SK-N-SH treated with all-trans-retinoic acid at 6 μM for 48 hours (cell line): Measurements from ENCODE around the gene RBM39.

Experiments
- ATAC-seq: fragments of 200-7000 bp; cut with Tn5 transposase; 3 replicates; pipeline ENCODE4 v1.9.1; 2020; ENCODE audit warnings: mild to moderate bottlenecking, moderate library complexity
- ARNTL ChIP-seq: fragments of 450-650 bp; formaldehyde crosslinking; IDR thresholded peaks from 2 replicates; pipeline ENCODE4 v1.5.0; 2020; ENCODE audit warnings: low read depth, mild to moderate bottlenecking, moderate library complexity, borderline replicate concordance
- BACH2 ChIP-seq: fragments of 250-450 bp; sonication (Bioruptor Pico); IDR thresholded peaks from 2 replicates; pipeline ENCODE4 v1.9.0; 2021; ENCODE audit warnings: mild to moderate bottlenecking, borderline replicate concordance
- ESRRG ChIP-seq: fragments of 250-450 bp; sonication (Bioruptor Pico); IDR thresholded peaks from 2 replicates; pipeline ENCODE4 v1.6.1; 2021; ENCODE audit warnings: mild to moderate bottlenecking
- GLIS3 ChIP-seq: fragments of 250-450 bp; sonication (Bioruptor Pico); IDR thresholded peaks from 2 replicates; pipeline ENCODE4 v1.5.0; 2020; ENCODE audit warnings: mild to moderate bottlenecking, moderate library complexity
- ISL1 ChIP-seq: fragments of 250-450 bp; sonication (Bioruptor Pico); IDR thresholded peaks from 2 replicates; pipeline ENCODE4 v2.1.2; 2022; ENCODE audit warnings: mild to moderate bottlenecking, moderate library complexity
- PPARA ChIP-seq: fragments of 250-450 bp; sonication (Bioruptor Pico); IDR thresholded peaks from 2 replicates; pipeline ENCODE4 v1.5.0; 2020; ENCODE audit warnings: mild to moderate bottlenecking, borderline replicate concordance
- RARB ChIP-seq: fragments of 250-450 bp; sonication (Bioruptor Pico); IDR thresholded peaks from 2 replicates; pipeline ENCODE4 v1.8.0; 2021; ENCODE audit warnings: mild to moderate bottlenecking, moderate library complexity
- SNAI2 ChIP-seq: fragments of 250-450 bp; sonication (Bioruptor Pico); IDR thresholded peaks from 2 replicates; pipeline ENCODE4 v1.5.0; 2020; ENCODE audit warnings: mild to moderate bottlenecking, moderate library complexity
- TCF4 ChIP-seq: fragments of 250-450 bp; sonication (Bioruptor Pico); IDR thresholded peaks from 2 replicates; pipeline ENCODE4 v1.8.0; 2021; ENCODE audit warnings: mild to moderate bottlenecking, moderate library complexity, borderline replicate concordance
- TOX ChIP-seq: fragments of 250-450 bp; sonication (Bioruptor Pico); IDR thresholded peaks from 2 replicates; pipeline ENCODE4 v1.8.0; 2021; ENCODE audit warnings: mild to moderate bottlenecking, moderate library complexity, borderline replicate concordance
- ZC3H10 ChIP-seq: fragments of 250-450 bp; sonication (Bioruptor Pico); IDR thresholded peaks from 2 replicates; pipeline ENCODE4 v1.5.1; 2021; ENCODE audit warnings: mild to moderate bottlenecking, moderate library complexity
- ZFP3 ChIP-seq: fragments of 250-450 bp; sonication (Bioruptor Pico); IDR thresholded peaks from 2 replicates; pipeline ENCODE4 v1.5.0; 2020; ENCODE audit warnings: mild to moderate bottlenecking, moderate library complexity
- ZFP30 ChIP-seq: fragments of 450-650 bp; formaldehyde crosslinking; IDR thresholded peaks from 2 replicates; pipeline ENCODE4 v1.5.0; 2022; ENCODE audit warnings: mild to moderate bottlenecking, moderate library complexity
- ZNF565 ChIP-seq: fragments of 450-650 bp; formaldehyde crosslinking; conservative IDR thresholded peaks from 2 replicates; pipeline ENCODE4 v1.5.0; 2020; ENCODE audit warnings: low read depth, mild to moderate bottlenecking, moderate library complexity
- ZNF70 ChIP-seq: fragments of 450-650 bp; formaldehyde crosslinking; IDR thresholded peaks from 2 replicates; pipeline ENCODE4 v1.5.0; 2020; ENCODE audit warnings: mild to moderate bottlenecking, moderate library complexity
- ZNF8 ChIP-seq: fragments of 450-650 bp; formaldehyde crosslinking; IDR thresholded peaks from 2 replicates; pipeline ENCODE4 v1.5.0; 2020; ENCODE audit warnings: mild to moderate bottlenecking, moderate library complexity
- TF ChIP-seq, protein P1 (sequence below): fragments of 250-450 bp; sonication (Bioruptor Pico); IDR thresholded peaks from 2 replicates; pipeline ENCODE4 v1.5.0; 2020; ENCODE audit warnings: mild to moderate bottlenecking, moderate library complexity
- TF ChIP-seq, protein P2 (sequence below): fragments of 250-450 bp; sonication (Bioruptor Pico); IDR thresholded peaks from 2 replicates; pipeline ENCODE4 v1.8.0; 2020; ENCODE audit warnings: mild to moderate bottlenecking, moderate library complexity, borderline replicate concordance
- TF ChIP-seq, protein P3 (sequence below): fragments of 250-450 bp; sonication (Bioruptor Pico); IDR thresholded peaks from 2 replicates; pipeline ENCODE4 v1.5.1; 2020; ENCODE audit warnings: low read depth, mild to moderate bottlenecking, moderate library complexity
- TF ChIP-seq, protein P4 (sequence below): fragments of 250-450 bp; sonication (Bioruptor Pico); IDR thresholded peaks from 2 replicates; pipeline ENCODE4 v1.8.0; 2021; ENCODE audit warnings: low read depth, mild to moderate bottlenecking, moderate library complexity, borderline replicate concordance
- TF ChIP-seq, protein P5 (sequence below): fragments of 250-450 bp; sonication (Bioruptor Pico); IDR thresholded peaks from 2 replicates; pipeline ENCODE4 v1.5.1; 2021; ENCODE audit warnings: mild to moderate bottlenecking, moderate library complexity

RBM39 gene

DNA sequence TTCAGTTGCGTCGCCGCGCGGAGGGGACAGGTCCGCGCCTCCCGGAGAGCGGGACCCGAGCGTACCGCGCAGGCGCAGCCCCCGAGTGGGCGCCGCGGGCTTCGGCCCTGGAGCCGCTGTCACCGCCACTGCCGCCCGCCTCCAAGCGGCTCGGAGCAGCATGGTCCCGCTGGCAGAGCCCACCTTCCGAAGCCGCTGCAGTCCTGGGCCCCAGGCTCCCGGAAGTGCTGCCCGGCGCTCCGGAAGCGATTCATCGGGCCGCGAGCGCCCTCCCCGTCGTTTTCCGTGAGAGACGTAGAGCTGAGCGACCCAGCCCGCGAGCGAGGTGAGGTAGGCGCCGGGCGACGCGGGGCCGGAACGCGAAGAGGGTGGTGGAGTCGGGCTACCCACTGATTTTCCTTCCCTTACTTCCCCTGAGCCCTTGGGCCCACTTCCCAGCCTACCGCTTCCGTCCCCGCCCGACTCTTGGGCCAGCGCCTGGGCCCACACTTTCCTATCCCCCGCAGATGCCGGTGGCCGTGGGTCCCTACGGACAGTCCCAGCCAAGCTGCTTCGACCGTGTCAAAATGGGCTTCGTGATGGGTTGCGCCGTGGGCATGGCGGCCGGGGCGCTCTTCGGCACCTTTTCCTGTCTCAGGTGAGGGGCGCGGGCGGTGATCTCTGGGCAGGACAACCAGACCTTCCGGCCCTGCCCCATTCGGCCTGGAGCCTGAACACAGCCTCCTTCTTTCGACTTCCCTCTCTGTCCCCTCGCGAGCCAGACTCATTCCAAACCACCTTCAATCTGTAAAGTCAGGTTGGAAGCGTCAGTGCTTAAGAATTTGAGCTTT lies 42.7 kb downstream of the RBM39 start, which contains the start of the genes NFS1 and ROMO1:
NFS1 (minus strand) TSS at position 226 of the 830 bp plus-strand sequence; CDS start at position 162, 64 bp downstream.
ROMO1 (plus strand) TSS at position 279 of the 830 bp plus-strand sequence; CDS start at position 507, 228 bp downstream.
- ATAC-seq: peak; percentile 92
- TF ChIP-seq TOX (CRISPR knock-in tag): no peak
- no peak for TF ChIP-seq TCF4
- TF ChIP-seq GLIS3 (CRISPR knock-in tag): no peak
- no peak for TF ChIP-seq ZFP3
- TF ChIP-seq PPARA (CRISPR knock-in tag): no peak
- TF ChIP-seq, protein P1, sequence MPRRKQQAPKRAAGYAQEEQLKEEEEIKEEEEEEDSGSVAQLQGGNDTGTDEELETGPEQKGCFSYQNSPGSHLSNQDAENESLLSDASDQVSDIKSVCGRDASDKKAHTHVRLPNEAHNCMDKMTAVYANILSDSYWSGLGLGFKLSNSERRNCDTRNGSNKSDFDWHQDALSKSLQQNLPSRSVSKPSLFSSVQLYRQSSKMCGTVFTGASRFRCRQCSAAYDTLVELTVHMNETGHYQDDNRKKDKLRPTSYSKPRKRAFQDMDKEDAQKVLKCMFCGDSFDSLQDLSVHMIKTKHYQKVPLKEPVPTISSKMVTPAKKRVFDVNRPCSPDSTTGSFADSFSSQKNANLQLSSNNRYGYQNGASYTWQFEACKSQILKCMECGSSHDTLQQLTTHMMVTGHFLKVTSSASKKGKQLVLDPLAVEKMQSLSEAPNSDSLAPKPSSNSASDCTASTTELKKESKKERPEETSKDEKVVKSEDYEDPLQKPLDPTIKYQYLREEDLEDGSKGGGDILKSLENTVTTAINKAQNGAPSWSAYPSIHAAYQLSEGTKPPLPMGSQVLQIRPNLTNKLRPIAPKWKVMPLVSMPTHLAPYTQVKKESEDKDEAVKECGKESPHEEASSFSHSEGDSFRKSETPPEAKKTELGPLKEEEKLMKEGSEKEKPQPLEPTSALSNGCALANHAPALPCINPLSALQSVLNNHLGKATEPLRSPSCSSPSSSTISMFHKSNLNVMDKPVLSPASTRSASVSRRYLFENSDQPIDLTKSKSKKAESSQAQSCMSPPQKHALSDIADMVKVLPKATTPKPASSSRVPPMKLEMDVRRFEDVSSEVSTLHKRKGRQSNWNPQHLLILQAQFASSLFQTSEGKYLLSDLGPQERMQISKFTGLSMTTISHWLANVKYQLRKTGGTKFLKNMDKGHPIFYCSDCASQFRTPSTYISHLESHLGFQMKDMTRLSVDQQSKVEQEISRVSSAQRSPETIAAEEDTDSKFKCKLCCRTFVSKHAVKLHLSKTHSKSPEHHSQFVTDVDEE (CRISPR knock-in tag): no peak
- TF ChIP-seq, protein P2, sequence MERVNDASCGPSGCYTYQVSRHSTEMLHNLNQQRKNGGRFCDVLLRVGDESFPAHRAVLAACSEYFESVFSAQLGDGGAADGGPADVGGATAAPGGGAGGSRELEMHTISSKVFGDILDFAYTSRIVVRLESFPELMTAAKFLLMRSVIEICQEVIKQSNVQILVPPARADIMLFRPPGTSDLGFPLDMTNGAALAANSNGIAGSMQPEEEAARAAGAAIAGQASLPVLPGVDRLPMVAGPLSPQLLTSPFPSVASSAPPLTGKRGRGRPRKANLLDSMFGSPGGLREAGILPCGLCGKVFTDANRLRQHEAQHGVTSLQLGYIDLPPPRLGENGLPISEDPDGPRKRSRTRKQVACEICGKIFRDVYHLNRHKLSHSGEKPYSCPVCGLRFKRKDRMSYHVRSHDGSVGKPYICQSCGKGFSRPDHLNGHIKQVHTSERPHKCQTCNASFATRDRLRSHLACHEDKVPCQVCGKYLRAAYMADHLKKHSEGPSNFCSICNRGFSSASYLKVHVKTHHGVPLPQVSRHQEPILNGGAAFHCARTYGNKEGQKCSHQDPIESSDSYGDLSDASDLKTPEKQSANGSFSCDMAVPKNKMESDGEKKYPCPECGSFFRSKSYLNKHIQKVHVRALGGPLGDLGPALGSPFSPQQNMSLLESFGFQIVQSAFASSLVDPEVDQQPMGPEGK: no peak
- no peak for TF ChIP-seq SNAI2 (CRISPR knock-in tag)
- TF ChIP-seq ESRRG: no peak
- no peak for TF ChIP-seq ZNF565 (CRISPR knock-in tag)
- no peak for TF ChIP-seq ZNF70
- no peak for TF ChIP-seq ZC3H10 (CRISPR knock-in tag)

DNA sequence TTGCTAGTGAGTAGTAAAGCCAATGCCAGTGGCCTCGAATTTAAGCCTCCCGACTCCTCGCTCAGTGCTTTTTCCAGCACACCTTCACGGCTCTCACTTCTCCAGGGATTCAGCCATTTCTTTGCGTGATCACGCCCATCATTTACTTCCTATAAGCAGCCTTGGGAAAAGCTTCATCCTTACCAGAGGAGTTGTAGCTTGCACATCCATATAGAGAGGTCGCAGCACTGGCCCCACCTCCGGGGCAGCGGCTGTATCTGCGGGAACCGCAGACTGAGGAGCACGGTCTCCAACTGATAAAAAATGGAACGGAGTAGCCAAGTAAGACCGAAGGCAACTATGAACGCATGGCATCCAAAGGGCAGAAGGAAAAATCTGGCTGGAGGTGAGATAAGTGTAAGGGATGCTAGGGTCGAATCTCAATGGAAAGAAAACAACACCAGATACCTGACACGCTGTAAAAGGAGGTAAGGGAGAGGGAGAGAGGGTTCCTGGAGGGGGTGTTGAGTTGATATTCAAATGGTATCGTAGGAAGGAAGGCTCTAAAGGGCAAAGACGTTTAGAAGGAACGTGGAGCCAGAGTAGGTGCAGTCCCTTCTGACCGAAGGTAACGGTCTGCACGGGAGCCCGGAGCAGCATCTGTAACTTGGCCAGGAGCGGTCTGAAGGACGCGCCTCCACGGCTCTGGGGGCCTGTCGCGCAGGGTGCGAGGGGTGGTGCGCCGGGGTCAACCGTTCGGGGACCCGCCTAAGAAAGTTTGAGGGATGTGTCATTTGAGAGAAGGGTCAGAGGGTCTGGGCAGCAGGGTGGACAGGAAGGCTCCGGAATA lies 43.5 kb downstream of the RBM39 start:
- TF ChIP-seq ARNTL: no peak
- no peak for TF ChIP-seq ZFP3
- TF ChIP-seq ISL1: no peak
- no peak for TF ChIP-seq SNAI2 (CRISPR knock-in tag)
- TF ChIP-seq TCF4: no peak
- no peak for TF ChIP-seq GLIS3 (CRISPR knock-in tag)
- TF ChIP-seq ZNF70: no peak
- TF ChIP-seq, protein P1 (CRISPR knock-in tag): no peak
- no peak for TF ChIP-seq ESRRG
- TF ChIP-seq BACH2 (CRISPR knock-in tag): no peak
- no peak for TF ChIP-seq RARB
- TF ChIP-seq, protein P3, sequence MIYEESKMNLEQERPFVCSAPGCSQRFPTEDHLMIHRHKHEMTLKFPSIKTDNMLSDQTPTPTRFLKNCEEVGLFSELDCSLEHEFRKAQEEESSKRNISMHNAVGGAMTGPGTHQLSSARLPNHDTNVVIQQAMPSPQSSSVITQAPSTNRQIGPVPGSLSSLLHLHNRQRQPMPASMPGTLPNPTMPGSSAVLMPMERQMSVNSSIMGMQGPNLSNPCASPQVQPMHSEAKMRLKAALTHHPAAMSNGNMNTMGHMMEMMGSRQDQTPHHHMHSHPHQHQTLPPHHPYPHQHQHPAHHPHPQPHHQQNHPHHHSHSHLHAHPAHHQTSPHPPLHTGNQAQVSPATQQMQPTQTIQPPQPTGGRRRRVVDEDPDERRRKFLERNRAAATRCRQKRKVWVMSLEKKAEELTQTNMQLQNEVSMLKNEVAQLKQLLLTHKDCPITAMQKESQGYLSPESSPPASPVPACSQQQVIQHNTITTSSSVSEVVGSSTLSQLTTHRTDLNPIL (CRISPR knock-in tag): no peak
- no peak for TF ChIP-seq TOX (CRISPR knock-in tag)
- no peak for TF ChIP-seq ZNF8 (CRISPR knock-in tag)
- TF ChIP-seq, protein P4, sequence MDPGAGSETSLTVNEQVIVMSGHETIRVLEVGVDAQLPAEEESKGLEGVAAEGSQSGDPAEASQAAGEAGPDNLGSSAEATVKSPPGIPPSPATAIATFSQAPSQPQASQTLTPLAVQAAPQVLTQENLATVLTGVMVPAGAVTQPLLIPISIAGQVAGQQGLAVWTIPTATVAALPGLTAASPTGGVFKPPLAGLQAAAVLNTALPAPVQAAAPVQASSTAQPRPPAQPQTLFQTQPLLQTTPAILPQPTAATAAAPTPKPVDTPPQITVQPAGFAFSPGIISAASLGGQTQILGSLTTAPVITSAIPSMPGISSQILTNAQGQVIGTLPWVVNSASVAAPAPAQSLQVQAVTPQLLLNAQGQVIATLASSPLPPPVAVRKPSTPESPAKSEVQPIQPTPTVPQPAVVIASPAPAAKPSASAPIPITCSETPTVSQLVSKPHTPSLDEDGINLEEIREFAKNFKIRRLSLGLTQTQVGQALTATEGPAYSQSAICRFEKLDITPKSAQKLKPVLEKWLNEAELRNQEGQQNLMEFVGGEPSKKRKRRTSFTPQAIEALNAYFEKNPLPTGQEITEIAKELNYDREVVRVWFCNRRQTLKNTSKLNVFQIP (CRISPR knock-in tag): no peak
- TF ChIP-seq ZFP30 (CRISPR knock-in tag): no peak
- TF ChIP-seq ZC3H10 (CRISPR knock-in tag): no peak
- no peak for TF ChIP-seq ZNF565 (CRISPR knock-in tag)
- TF ChIP-seq, protein P5, sequence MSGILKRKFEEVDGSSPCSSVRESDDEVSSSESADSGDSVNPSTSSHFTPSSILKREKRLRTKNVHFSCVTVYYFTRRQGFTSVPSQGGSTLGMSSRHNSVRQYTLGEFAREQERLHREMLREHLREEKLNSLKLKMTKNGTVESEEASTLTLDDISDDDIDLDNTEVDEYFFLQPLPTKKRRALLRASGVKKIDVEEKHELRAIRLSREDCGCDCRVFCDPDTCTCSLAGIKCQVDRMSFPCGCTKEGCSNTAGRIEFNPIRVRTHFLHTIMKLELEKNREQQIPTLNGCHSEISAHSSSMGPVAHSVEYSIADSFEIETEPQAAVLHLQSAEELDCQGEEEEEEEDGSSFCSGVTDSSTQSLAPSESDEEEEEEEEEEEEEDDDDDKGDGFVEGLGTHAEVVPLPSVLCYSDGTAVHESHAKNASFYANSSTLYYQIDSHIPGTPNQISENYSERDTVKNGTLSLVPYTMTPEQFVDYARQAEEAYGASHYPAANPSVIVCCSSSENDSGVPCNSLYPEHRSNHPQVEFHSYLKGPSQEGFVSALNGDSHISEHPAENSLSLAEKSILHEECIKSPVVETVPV: no peak
- TF ChIP-seq PPARA (CRISPR knock-in tag): no peak
- peak; percentile 37 for ATAC-seq
